ENCODE results near the gene LRRC71. TPM values are rescaled to one million over a fixed set of nuclear protein-coding genes. Genes with fewer than 3 reads are reported as not detected.

LRRC71 gene
- total and polyA plus RNA-seq, 2 donors (not counting 1 experiment from before 2014, with no cell fraction given), result not detected

DNA sequence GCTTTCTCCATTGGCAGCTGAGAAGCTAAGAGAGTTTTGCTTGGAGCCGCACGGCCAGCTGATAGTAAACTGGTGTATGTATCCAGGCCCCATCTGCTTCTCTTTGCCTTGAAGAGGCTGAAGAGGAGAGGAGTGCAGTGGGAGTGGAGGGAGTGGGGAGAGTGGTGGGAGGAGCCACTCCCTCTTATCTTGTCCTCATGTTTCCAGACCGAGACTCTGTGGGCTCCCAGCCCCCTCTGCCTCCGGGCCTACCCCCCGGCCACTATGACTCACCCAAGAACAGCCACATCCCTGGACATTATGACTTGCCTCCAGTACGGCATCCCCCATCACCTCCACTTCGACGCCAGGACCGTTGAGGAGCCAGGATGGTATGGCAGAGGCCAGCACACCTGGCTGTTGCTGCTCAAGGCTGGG lies 6.0 kb upstream of the LRRC71 start:
- CTCF ChIA-PET, result no interaction called here

DNA sequence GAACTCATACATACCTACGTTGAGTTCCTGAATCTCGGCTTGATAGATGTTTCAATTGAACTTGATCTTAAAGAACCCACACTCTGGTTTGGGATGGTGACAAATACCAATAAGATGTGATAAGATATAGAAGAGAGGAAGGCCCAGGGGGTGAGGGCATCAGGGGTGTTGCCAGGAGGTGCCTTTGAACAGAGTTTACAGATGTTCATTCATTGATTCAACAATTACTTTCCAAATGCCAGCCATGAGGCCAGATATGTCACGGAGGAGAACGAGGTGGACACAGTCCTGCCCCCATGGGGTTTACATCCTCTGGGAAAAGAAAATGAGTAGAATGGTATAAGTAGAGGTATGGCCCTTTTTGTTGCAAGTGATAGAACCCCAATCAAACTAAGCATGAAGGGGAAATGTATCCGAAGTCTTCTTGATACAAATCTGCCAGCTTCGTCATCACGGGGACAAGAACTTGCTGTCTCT lies 659 bp downstream of the LRRC71 start:
- Histone ChIP-seq H3K27me3 (replicated peaks in 1 of 4; ENCODE audit: control extremely low read depth in 1 of 4, control insufficient read depth in 3 of 4, insufficient read depth in 4 of 4, low read length in 3 of 4) (peaks cover 0 to 62% (median 41%) of the 10 kb centered on the region in 4 experiments), H4K20me1 (ENCODE audit: control insufficient read depth, insufficient read depth, low read length, poor library complexity, severe bottlenecking) (no peaks in the 10 kb centered on the region), H3K27ac (ENCODE audit: low read length in 2 of 2) (no peak overlapping the region), H3K9ac (ENCODE audit: low read length) (no peak overlapping the region), H3K79me2 (ENCODE audit: control insufficient read depth, insufficient read depth, low read length) (no peaks in the 10 kb centered on the region), H3K9me3 (ENCODE audit: control extremely low read depth in 1 of 3, control insufficient read depth in 2 of 3, insufficient read depth in 1 of 3, low read length in 2 of 3) (peaks cover 0 to 2% (median 0%) of the 10 kb centered on the region in 3 donors), H3K4me3 (ENCODE audit: control extremely low read depth in 1 of 5, extremely low read depth in 1 of 5, insufficient read depth in 1 of 5, low read depth in 2 of 5, low read length in 4 of 5) (no peak overlapping the region), H3K4me2 (replicated peaks; ENCODE audit: low read depth, low read length, poor library complexity, severe bottlenecking) (no peak overlapping the region), H3K36me3 (replicated peaks in 1 of 2; ENCODE audit: control extremely low read depth in 1 of 2, control insufficient read depth in 1 of 2, extremely low read depth in 1 of 2, insufficient read depth in 2 of 2, low read length in 1 of 2) (no peaks in the 10 kb centered on the region), H3K4me1 (ENCODE audit: control insufficient read depth in 2 of 2, insufficient read depth in 2 of 2, low read length in 2 of 2) (peaks cover 11 to 15% of the 10 kb centered on the region in 2 donors), H2AFZ (ENCODE audit: insufficient read depth, low read depth, low read length, poor library complexity, severe bottlenecking) (no peak overlapping the region)
- Mint-ChIP-seq H3K27ac (no peak overlapping the region), H3K9me3 (ENCODE audit: insufficient read depth) (peaks cover 4% of the 10 kb centered on the region), H3K27me3 (peaks cover 61% of the 10 kb centered on the region), H3K4me1 (peaks cover 9% of the 10 kb centered on the region), H3K4me3 (no peak overlapping the region)
- intact Hi-C loops (cut with micrococcal nuclease), result no loop called here
- DNase-seq (no peak), ATAC-seq (ENCODE audit: low read depth) (no peak)
- TF ChIP-seq, protein P1, sequence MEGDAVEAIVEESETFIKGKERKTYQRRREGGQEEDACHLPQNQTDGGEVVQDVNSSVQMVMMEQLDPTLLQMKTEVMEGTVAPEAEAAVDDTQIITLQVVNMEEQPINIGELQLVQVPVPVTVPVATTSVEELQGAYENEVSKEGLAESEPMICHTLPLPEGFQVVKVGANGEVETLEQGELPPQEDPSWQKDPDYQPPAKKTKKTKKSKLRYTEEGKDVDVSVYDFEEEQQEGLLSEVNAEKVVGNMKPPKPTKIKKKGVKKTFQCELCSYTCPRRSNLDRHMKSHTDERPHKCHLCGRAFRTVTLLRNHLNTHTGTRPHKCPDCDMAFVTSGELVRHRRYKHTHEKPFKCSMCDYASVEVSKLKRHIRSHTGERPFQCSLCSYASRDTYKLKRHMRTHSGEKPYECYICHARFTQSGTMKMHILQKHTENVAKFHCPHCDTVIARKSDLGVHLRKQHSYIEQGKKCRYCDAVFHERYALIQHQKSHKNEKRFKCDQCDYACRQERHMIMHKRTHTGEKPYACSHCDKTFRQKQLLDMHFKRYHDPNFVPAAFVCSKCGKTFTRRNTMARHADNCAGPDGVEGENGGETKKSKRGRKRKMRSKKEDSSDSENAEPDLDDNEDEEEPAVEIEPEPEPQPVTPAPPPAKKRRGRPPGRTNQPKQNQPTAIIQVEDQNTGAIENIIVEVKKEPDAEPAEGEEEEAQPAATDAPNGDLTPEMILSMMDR (IDR thresholded peaks at IDR 0.05), result no peak
- TF ChIP-seq EZH2 (IDR thresholded peaks at IDR 0.05; ENCODE audit: borderline replicate concordance, insufficient read depth, low read depth, low read length, poor library complexity, severe bottlenecking), result no peak
- 20% methylated on average over 1 of the region's 7 CpGs for WGBS (ENCODE audit: insufficient coverage)
- CTCF ChIA-PET, result no interaction called here
- POLR2A ChIA-PET, result no interaction called here

More for the DNA sequence above, 6.0 kb upstream of the LRRC71 start:
- Histone ChIP-seq H3K9me3 (ENCODE audit: control extremely low read depth in 1 of 3, control insufficient read depth in 2 of 3, insufficient read depth in 1 of 3, low read length in 2 of 3) (peaks cover 0 to 5% (median 0%) of the 10 kb centered on the region in 3 donors), H3K9ac (ENCODE audit: low read length) (no peak overlapping the region), H3K4me2 (replicated peaks; ENCODE audit: low read depth, low read length, poor library complexity, severe bottlenecking) (no peak overlapping the region), H3K4me1 (ENCODE audit: control insufficient read depth in 2 of 2, insufficient read depth in 2 of 2, low read length in 2 of 2) (no peaks in the 10 kb centered on the region), H3K79me2 (ENCODE audit: control insufficient read depth, insufficient read depth, low read length) (no peaks in the 10 kb centered on the region), H4K20me1 (ENCODE audit: control insufficient read depth, insufficient read depth, low read length, poor library complexity, severe bottlenecking) (no peaks in the 10 kb centered on the region), H3K4me3 (ENCODE audit: control extremely low read depth in 1 of 5, extremely low read depth in 1 of 5, insufficient read depth in 1 of 5, low read depth in 2 of 5, low read length in 4 of 5) (no peak overlapping the region), H3K27ac (ENCODE audit: low read length in 2 of 2) (no peak overlapping the region), H3K36me3 (replicated peaks in 1 of 2; ENCODE audit: control extremely low read depth in 1 of 2, control insufficient read depth in 1 of 2, extremely low read depth in 1 of 2, insufficient read depth in 2 of 2, low read length in 1 of 2) (no peaks in the 10 kb centered on the region), H2AFZ (ENCODE audit: insufficient read depth, low read depth, low read length, poor library complexity, severe bottlenecking) (no peak overlapping the region), H3K27me3 (replicated peaks in 1 of 4; ENCODE audit: control extremely low read depth in 1 of 4, control insufficient read depth in 3 of 4, insufficient read depth in 4 of 4, low read length in 3 of 4) (peaks cover 0 to 24% (median 6%) of the 10 kb centered on the region in 4 experiments)
- Mint-ChIP-seq H3K9me3 (ENCODE audit: insufficient read depth) (peaks cover 4% of the 10 kb centered on the region), H3K4me3 (no peak overlapping the region), H3K4me1 (no peaks in the 10 kb centered on the region), H3K27ac (no peak overlapping the region), H3K27me3 (peaks cover 46% of the 10 kb centered on the region)
- intact Hi-C loops (cut with micrococcal nuclease), result loop anchor here (5.0 kb wide), 1 partner anchor 243 kb away; no protein-coding TSS in a partner anchor
- POLR2A ChIA-PET, result no interaction called here
- WGBS (ENCODE audit: insufficient coverage), result 84% methylated on average over 8 of the region's 9 CpGs
- no peak for TF ChIP-seq EZH2 (IDR thresholded peaks at IDR 0.05; ENCODE audit: borderline replicate concordance, insufficient read depth, low read depth, low read length, poor library complexity, severe bottlenecking)
- TF ChIP-seq, protein P1 (IDR thresholded peaks at IDR 0.05), result no peak
- ATAC-seq (ENCODE audit: low read depth), result no peak
- no peak for DNase-seq
